ENCODE measurements around the gene DYNLT1.
"Not testable (repeated sequence)": the region's sequence is repeated elsewhere in the genome, so short reads cannot be mapped to it uniquely, and the experiment has no call there.

Gene DYNLT1

GRCh38 chr6:158633127-158633526 is 11.4 kb downstream of the DYNLT1 start:
- no peak for TF ChIP-seq TARDBP (IDR thresholded peaks at IDR 0.05)
- TF ChIP-seq LEF1 (IDR thresholded peaks at IDR 0.05; ENCODE audit: borderline replicate concordance), result no peak
- DNase-seq (ENCODE audit: extremely low spot score), result no peak
- ChIA-PET CTCF (no interaction called here), POLR2A (no interaction called here)

- DNase-seq (ENCODE audit: extremely low spot score); POLR2A ChIA-PET; CTCF ChIA-PET: not testable (repeated sequence)
These were observed 11.9 kb downstream of the DYNLT1 start for GRCh38 chr6:158632538-158633119.

- POLR2A ChIA-PET, result no interaction called here
- CTCF ChIA-PET, result no interaction called here
- TF ChIP-seq CTBP1 (IDR thresholded peaks at IDR 0.05; ENCODE audit: borderline replicate concordance) (no peak), NFRKB (IDR thresholded peaks at IDR 0.05) (no peak), FOXA1 (IDR thresholded peaks at IDR 0.05) (no peak), FOXM1 (IDR thresholded peaks at IDR 0.05; ENCODE audit: borderline replicate concordance) (no peak), ELF4 (IDR thresholded peaks at IDR 0.05) (no peak)
- no peak for DNase-seq (ENCODE audit: extremely low spot score)
These were observed 12.6 kb downstream of the DYNLT1 start for GRCh38 chr6:158631678-158632537.

- TF ChIP-seq PKNOX1 (IDR thresholded peaks at IDR 0.05), result no peak
- TF ChIP-seq L3MBTL2 (conservative IDR thresholded peaks at IDR 0.05), result no peak
- no peak for DNase-seq (ENCODE audit: extremely low spot score)
- POLR2A ChIA-PET, result interaction anchor here (0.7 kb wide), 1 partner anchor 13 kb away, joined by 3 read pairs; no protein-coding TSS in a partner anchor
These were observed 13.5 kb downstream of the DYNLT1 start for GRCh38 chr6:158630938-158631616.

GRCh38 chr6:158629367-158630221 is 14.9 kb downstream of the DYNLT1 start:
- CTCF ChIA-PET, result interaction anchor here (1.3 kb wide), 1 partner anchor 62 kb away, joined by 4 read pairs; no protein-coding TSS in a partner anchor
- no peak for DNase-seq (ENCODE audit: extremely low spot score)
- TF ChIP-seq ELF4 (IDR thresholded peaks at IDR 0.05), result no peak
- TF ChIP-seq SUZ12 (IDR thresholded peaks at IDR 0.05), result no peak
- no peak for TF ChIP-seq ARNT (IDR thresholded peaks at IDR 0.05)
- no peak for TF ChIP-seq CTBP1 (IDR thresholded peaks at IDR 0.05; ENCODE audit: borderline replicate concordance)
- no peak for TF ChIP-seq L3MBTL2 (conservative IDR thresholded peaks at IDR 0.05)
- TF ChIP-seq LEF1 (IDR thresholded peaks at IDR 0.05; ENCODE audit: borderline replicate concordance), result no peak
- TF ChIP-seq FOXM1 (IDR thresholded peaks at IDR 0.05; ENCODE audit: borderline replicate concordance), result no peak
- TF ChIP-seq NFRKB (IDR thresholded peaks at IDR 0.05), result no peak
- no peak for TF ChIP-seq FOXK2 (IDR thresholded peaks at IDR 0.05)
- TF ChIP-seq BHLHE40 (IDR thresholded peaks at IDR 0.05; ENCODE audit: borderline replicate concordance), result no peak
- no peak for TF ChIP-seq TARDBP (IDR thresholded peaks at IDR 0.05)
- POLR2A ChIA-PET, result no interaction called here

More at GRCh38 chr6:158630938-158631616, 13.5 kb downstream of the DYNLT1 start:
- CTCF ChIA-PET, result no interaction called here

- CTCF ChIA-PET, result interaction anchor here (0.6 to 1.3 kb wide), 2 partner anchors 26 to 63 kb away, joined by 3 to 4 read pairs; no protein-coding TSS in a partner anchor
- DNase-seq (ENCODE audit: extremely low spot score), result no peak
- no peak for TF ChIP-seq ELF4 (IDR thresholded peaks at IDR 0.05)
- TF ChIP-seq SP1 (IDR thresholded peaks at IDR 0.05), result no peak
- no peak for TF ChIP-seq HDGF (IDR thresholded peaks at IDR 0.05; ENCODE audit: borderline replicate concordance)
- no peak for TF ChIP-seq PKNOX1 (IDR thresholded peaks at IDR 0.05)
- no peak for TF ChIP-seq FOXM1 (IDR thresholded peaks at IDR 0.05; ENCODE audit: borderline replicate concordance)
- TF ChIP-seq LEF1 (IDR thresholded peaks at IDR 0.05; ENCODE audit: borderline replicate concordance), result no peak
- TF ChIP-seq FOXK2 (IDR thresholded peaks at IDR 0.05), result no peak
- no peak for TF ChIP-seq ARNT (IDR thresholded peaks at IDR 0.05)
- no peak for TF ChIP-seq FOXA1 (IDR thresholded peaks at IDR 0.05)
- no peak for TF ChIP-seq L3MBTL2 (conservative IDR thresholded peaks at IDR 0.05)
- TF ChIP-seq CTBP1 (IDR thresholded peaks at IDR 0.05; ENCODE audit: borderline replicate concordance), result no peak
- TF ChIP-seq SUZ12 (IDR thresholded peaks at IDR 0.05), result no peak
- POLR2A ChIA-PET, result no interaction called here
These were observed 16.0 kb downstream of the DYNLT1 start for GRCh38 chr6:158628542-158628941.

- DNase-seq (ENCODE audit: extremely low spot score), result no peak
- CTCF ChIA-PET, result no interaction called here
- POLR2A ChIA-PET, result no interaction called here
- TF ChIP-seq CTBP1 (IDR thresholded peaks at IDR 0.05; ENCODE audit: borderline replicate concordance) (no peak), TARDBP (IDR thresholded peaks at IDR 0.05) (no peak), L3MBTL2 (conservative IDR thresholded peaks at IDR 0.05) (no peak), NFRKB (IDR thresholded peaks at IDR 0.05) (no peak), SP1 (IDR thresholded peaks at IDR 0.05) (no peak), ELF4 (IDR thresholded peaks at IDR 0.05) (no peak), FOXM1 (IDR thresholded peaks at IDR 0.05; ENCODE audit: borderline replicate concordance) (no peak), ZNF384 (IDR thresholded peaks at IDR 0.05) (no peak), HDGF (IDR thresholded peaks at IDR 0.05; ENCODE audit: borderline replicate concordance) (no peak), LEF1 (IDR thresholded peaks at IDR 0.05; ENCODE audit: borderline replicate concordance) (no peak), PKNOX1 (IDR thresholded peaks at IDR 0.05) (no peak), SUZ12 (IDR thresholded peaks at IDR 0.05) (no peak), BHLHE40 (IDR thresholded peaks at IDR 0.05; ENCODE audit: borderline replicate concordance) (no peak), FOXK2 (IDR thresholded peaks at IDR 0.05) (no peak), ARNT (IDR thresholded peaks at IDR 0.05) (no peak), FOXA1 (IDR thresholded peaks at IDR 0.05) (no peak)
These were observed 16.7 kb downstream of the DYNLT1 start for GRCh38 chr6:158627940-158628211.

All from HEK293T (cell line).